Epithelial cell of esophagus (primary cell): ENCODE results near the gene BZW2.

Experiments used
- DNase-seq: peaks from one replicate; pipeline ENCODE4 v3.0.0; 2010; ENCODE audit warnings: low read depth
- H3K4me3 ChIP-seq: 2 replicates; pipeline ENCODE4 v1.5.1; 2011; ENCODE audit warnings: mild to moderate bottlenecking, low read length, control low read depth
- TF ChIP-seq, protein P1 (sequence below): IDR thresholded peaks from 2 replicates; pipeline ENCODE4 v1.5.1; 2011; ENCODE audit warnings: low read depth, mild to moderate bottlenecking, low read length, control low read depth, inconsistent platforms; ENCODE audit not compliant: insufficient read depth; ENCODE audit errors: missing control alignments

BZW2 gene

DNA sequence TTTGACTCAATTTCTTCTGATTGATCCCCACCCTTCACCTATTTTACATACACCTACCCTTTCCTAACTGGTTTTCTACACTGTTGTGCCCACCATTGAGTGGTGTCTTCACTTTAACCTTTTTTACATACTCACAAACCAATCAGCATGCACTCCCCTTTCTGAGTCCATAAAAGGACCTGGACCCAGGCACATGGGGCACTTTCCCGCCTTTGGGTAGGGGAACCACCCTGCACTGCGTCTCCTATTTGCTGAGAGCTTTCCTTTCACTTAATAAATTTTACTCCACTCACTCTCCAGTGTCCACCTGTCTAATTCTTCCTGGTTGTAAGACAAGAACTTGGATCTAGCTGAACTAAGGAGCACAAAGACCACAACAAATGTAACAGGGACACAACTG lies 34.3 kb upstream of the BZW2 start:
- no peak overlapping the region for H3K4me3 ChIP-seq
- no peak for DNase-seq
- TF ChIP-seq, protein P1, sequence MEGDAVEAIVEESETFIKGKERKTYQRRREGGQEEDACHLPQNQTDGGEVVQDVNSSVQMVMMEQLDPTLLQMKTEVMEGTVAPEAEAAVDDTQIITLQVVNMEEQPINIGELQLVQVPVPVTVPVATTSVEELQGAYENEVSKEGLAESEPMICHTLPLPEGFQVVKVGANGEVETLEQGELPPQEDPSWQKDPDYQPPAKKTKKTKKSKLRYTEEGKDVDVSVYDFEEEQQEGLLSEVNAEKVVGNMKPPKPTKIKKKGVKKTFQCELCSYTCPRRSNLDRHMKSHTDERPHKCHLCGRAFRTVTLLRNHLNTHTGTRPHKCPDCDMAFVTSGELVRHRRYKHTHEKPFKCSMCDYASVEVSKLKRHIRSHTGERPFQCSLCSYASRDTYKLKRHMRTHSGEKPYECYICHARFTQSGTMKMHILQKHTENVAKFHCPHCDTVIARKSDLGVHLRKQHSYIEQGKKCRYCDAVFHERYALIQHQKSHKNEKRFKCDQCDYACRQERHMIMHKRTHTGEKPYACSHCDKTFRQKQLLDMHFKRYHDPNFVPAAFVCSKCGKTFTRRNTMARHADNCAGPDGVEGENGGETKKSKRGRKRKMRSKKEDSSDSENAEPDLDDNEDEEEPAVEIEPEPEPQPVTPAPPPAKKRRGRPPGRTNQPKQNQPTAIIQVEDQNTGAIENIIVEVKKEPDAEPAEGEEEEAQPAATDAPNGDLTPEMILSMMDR = no peak

GRCh38 chr7:16615228-16615627 lies 30.8 kb upstream of the BZW2 start:
- no peak overlapping the region for H3K4me3 ChIP-seq
- no peak for DNase-seq
- TF ChIP-seq, protein P1 = no peak

DNA sequence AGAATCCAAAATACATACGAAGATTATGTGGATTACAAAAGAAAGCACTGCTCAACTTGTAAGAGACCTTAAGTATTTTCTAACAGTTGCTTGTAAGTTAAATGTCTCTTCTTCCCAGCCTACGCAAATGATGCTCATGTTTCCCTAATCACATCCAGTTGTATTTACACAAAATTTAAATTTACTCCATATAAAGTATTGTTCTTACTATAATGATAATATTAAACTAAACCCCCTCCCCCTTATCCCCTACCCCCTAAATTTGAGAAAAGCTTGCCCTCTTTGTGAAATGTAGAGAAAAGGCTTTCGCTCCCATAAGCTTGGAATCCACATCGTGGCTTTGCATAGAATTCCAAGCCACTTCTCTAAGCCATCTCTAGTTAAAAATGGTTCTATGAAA lies 29.9 kb upstream of the BZW2 start:
- no peak for DNase-seq
- no peak overlapping the region for H3K4me3 ChIP-seq
- TF ChIP-seq, protein P1 = no peak

DNA sequence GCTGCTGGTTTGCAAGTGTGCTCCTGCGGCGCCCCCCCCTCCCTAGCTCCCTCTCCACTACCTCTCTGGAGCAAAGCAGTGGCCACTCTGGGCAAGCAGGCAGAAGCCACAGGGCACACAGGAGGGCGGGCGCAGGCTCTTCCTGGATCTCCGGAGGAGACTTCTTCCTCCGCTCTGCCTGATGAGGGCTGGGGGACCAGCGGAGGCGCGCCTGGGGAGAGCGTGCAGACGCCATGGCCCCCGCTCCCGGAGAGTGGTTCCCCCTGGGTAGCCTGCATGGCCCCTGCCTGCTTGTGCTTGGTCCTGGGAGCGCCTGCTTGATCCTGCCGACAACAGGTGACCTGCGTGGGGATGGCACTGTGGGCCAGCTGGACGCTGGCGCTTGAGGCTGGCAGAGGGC lies 29.4 kb upstream of the BZW2 start:
- TF ChIP-seq, protein P1 = no peak
- H3K4me3 ChIP-seq = no peak overlapping the region
- DNase-seq = no peak

GRCh38 chr7:16619979-16620408 lies 26.0 kb upstream of the BZW2 start:
- H3K4me3 ChIP-seq = no peak overlapping the region
- DNase-seq = peak; percentile 49
- TF ChIP-seq, protein P1 = no peak

- TF ChIP-seq, protein P1 = no peak
- no peak overlapping the region for H3K4me3 ChIP-seq
- no peak for DNase-seq
Measured at GRCh38 chr7:16626388-16626787, 19.6 kb upstream of the BZW2 start.

GRCh38 chr7:16627236-16627635 lies 18.7 kb upstream of the BZW2 start:
- DNase-seq = peak; percentile 45

More at GRCh38 chr7:16627236-16627635, 18.7 kb upstream of the BZW2 start:
- TF ChIP-seq, protein P1 = no peak
- no peak overlapping the region for H3K4me3 ChIP-seq
